Hematopoietic multipotent progenitor cell (in vitro differentiated cells): ENCODE data around the gene SPTBN4. TPM values are rescaled to one million over a fixed set of nuclear protein-coding genes. Genes with fewer than 3 reads are reported as not detected.
"Not testable (repeated sequence)": the region's sequence is repeated elsewhere in the genome, so short reads cannot be mapped to it uniquely, and the experiment has no call there.

Source experiments
- DNase-seq, 3 donors: peaks; one replicate each; pipeline ENCODE4 v3.0.0-alpha.2; 2011 to 2015; ENCODE audit warnings: low read depth in 2 of 3, low spot score in 2 of 3
- total RNA-seq: library from RNA; depleted of rRNA; stranded (reverse); fragments of >200 nt; gene quantifications from one replicate; pipeline ENCODE4 v1.2.3, GENCODE V29; 2012

The SPTBN4 gene
- total RNA-seq, 1 donor = 0.27 TPM

DNA sequence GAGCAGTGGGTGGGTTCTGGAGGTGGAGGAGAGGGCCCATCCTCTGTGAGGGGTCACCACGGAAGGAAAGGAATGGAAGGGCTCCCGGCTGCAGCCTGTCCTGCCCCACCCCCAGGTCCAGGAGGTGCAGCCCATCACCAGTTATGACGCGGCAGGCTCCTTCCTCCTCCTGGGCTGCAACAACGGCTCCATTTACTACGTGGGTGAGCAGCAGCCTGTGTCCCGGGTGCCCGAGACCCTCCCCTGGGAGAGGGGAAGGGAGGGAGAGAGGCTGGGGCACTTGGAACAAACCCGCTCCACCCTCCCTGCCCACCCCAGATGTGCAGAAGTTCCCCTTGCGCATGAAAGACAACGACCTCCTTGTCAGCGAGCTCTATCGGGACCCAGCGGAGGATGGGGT is 116.5 kb downstream of the SPTBN4 start:
- DNase-seq = no peak

DNA sequence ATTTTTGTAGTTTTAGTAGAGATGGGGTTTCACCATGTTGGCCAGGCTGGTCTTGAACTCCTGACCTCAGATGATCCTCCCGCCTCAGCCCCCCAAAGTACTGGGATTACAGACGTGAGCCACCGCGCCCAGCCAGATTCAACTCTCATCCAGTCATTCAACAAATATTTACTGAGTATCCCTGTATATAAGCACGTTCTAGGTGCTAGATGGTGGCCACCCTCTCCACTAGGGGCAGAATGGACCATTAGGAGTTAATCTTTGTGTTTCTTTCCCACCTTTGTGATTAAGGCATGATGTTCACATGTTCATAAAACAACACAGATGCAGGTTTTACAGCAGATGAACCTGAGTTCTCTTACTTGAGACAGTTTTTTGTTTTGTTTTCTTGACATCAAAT is 117.2 kb downstream of the SPTBN4 start:
- DNase-seq = no peak

DNA sequence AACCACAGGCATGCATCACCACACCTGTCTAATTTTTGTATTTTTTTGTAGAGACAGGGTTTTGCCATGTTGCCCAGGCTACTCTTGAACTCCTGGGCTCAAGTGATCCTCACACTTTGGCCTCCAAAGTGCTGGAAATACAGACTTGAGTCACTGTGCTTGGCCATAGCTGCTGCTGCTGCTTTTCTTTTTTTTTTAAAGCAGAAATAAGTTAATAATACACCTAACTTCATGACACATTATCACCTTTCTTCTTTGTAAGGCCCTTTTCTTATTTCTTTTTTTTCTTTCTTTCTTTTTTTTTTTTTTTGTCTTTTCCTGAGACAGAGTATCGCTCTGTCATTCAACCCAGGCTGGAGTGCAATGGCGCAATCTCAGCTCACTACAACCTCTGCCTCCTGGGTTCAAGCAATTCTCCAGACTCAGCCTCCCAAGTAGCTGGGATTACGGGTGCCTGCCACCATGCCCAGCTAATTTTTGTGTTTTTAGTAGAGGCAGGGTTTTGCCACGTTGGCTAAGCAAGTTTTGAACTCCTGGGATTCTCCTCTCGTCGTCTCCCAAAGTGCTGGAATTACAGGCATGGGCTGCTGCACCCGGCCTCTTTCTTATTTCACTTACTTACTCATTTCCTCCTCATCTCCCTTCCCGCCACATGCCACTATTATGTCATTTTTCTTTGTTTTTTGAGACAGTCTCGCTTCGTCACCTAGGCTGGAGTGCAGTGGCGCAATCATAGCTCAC is 118.6 kb downstream of the SPTBN4 start:
- no peak for DNase-seq

DNA sequence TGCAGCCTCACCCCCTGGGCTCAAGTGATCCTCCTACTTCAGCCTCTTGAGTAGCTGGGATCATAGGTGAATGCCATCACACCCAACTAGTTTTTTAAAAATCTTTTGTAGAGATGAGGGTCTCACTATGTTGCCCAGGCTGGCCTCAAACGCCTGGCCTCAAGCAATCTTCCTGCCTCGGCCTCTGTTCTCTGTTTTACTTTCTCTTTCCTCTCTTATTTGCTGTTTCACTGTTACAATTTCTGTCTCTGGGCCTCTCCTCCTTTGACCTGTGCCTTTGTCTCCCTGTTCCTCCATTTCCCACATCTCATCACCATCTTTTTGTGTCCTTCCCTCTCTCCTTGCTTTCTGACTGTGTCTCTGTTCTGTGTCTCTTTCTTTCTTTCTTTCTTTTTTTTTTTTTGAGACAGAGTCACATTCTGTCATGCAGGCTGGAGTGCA is 119.2 kb downstream of the SPTBN4 start:
- DNase-seq = no peak

DNA sequence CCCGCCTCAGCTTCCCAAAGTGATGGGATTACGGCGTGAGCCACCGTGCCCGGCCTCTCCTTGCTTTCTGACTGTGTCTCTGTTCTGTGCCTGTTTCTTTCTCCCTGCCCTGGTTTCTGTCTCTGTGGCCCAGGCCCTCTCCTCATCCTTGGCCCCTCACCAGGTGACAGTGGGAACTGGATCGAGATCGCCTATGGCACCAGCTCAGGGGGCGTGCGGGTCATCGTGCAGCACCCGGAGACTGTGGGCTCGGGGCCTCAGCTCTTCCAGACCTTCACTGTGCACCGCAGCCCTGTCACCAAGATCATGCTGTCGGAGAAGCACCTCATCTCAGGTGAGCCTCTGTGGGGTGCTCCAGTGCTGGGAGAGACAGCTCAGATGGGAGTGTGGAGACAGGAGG is 119.8 kb downstream of the SPTBN4 start:
- DNase-seq = no peak

DNA sequence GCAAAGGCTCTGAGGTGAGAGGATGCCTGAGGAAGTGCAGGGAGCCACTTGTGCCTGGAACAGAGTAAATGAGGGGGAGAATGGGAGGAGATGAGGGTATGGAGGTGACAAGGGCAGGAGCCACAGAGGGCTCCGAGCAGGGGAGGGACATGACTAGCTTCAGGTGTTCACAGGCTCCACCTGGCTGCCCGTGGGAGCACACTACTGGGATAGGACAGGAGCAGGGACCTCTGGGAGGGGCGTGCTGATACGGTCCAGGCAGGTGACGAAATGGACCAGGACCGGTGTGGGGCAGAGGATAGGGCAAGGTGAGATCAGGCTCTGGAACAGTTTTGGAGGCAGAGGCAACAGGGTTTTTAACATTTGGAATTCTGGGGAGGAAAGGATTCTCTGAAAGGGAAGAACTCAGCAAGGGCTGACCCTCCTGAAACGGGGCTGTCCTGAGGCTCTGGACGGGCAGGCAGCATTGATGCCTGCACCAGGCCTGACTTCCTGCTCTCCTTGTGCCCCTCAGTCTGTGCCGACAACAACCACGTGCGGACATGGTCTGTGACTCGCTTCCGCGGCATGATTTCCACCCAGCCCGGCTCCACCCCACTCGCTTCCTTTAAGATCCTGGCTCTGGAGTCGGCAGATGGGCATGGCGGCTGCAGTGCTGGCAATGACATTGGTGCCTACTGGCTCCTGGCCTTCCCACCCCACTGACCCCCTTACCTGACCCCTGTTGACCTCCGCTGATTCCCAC is 121.5 kb downstream of the SPTBN4 start:
- no peak for DNase-seq

DNA sequence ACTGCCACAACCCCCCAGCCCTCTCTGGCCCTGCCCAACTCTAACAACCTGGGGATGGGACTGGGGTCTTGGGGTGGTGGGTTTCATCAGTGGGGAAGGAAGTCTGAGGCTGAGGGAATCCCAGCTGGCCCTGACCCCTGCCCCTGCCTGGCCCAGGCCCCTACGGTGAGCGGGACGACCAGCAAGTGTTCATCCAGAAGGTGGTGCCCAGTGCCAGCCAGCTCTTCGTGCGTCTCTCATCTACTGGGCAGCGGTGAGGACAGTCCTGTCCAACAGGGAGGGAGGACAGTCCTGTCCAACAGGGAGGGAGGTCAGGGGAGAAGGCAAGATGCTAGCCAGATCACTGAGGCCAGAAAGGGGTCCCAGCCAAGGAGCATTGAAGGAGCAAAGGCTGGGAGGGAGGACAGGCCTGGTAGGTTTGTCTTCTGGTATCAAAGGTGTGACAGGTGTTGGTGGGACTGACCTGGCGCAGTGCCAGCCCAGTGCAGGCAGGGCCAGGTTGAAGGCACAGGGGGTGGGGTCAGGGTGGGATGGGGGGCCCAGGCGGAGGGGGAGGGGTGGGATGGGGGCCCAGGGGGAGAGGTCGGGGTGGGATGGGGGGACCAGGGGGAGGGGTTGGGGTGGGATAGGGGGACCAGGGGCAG is 122.2 kb downstream of the SPTBN4 start:
- DNase-seq = no peak

DNA sequence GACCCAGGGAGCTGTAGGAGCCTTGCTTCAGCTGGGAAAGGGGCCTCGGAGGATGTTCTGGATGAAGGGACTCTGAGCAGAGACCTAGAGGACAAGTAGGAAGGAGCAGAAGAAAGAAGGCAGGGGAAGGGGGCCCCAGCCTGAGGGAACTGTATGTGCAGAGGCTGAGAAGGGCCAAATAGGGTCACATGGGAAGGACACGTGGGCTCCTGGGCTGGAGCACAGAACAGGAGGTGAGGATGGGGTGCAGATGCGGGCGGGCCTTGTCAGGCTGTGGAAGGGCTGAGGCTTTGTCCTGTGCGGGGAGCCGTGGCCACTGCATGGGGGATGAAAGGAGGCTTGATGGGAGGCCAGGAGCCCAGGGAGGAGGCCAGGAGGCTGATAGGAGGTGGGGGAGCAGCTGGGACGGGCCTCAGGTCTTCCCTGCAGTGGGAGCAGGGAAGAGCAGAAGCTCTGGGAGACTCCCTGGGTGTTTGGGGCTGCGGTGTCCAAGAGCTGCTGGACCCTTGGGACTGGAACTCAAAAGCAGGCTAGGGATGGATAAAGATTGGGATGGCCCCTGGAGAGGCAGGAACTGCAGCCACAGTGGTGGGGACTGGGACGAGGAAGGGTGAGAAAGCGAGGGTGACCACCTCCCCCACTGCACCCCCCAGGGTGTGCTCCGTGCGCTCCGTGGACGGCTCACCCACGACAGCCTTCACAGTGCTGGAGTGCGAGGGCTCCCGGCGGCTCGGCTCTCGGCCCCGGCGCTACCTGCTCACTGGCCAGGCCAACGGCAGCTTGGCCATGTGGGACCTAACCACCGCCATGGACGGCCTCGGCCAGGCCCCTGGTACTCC is 123.0 kb downstream of the SPTBN4 start:
- no peak for DNase-seq

DNA sequence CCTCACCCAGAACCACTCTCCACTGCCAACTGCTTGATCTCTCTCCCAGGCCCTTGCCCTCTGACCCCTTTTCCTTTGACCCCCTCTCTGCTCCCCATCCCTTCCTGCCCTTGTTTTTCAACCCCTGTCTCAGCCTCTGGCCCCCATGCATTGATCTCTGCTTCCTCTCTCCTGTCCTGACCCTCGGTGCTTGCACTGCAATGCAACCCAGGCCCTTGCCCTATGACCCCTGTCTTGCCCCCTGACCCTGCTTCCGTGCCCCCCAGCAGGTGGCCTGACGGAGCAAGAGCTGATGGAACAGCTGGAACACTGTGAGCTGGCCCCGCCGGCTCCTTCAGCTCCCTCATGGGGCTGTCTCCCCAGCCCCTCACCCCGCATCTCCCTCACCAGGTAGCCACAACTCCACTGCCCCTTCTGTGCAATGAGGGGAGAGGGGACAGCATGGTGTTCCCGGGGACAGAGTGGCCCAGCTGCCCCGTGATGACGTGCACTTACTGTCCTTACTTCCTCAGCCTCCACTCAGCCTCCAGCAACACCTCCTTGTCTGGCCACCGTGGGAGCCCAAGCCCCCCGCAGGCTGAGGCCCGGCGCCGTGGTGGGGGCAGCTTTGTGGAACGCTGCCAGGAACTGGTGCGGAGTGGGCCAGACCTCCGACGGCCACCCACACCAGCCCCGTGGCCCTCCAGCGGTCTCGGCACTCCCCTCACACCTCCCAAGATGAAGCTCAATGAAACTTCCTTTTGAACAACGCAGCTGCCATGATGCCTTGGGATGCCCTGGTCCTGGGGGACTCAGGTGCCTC is 123.9 kb downstream of the SPTBN4 start:
- no peak for DNase-seq

DNA sequence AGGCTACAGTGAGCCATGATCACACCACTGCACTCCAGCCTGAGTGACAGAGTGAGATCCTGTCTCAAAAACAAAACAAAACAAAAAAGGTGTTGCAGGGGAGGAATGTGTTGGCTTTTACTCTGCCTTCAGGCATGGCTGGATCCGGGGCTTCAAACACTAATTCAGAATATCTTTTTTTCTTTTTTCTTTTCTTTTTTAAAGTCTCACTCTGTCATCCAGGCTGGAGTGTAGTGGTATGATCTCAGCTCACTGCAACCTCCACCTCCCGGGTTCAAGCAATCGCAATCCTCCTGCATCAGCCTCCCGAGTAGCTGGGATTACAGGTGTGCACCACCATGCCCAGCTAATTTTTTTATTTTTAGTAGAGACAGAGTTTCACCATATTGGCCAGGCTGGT is 124.9 kb downstream of the SPTBN4 start:
- DNase-seq = not testable (repeated sequence)

DNA sequence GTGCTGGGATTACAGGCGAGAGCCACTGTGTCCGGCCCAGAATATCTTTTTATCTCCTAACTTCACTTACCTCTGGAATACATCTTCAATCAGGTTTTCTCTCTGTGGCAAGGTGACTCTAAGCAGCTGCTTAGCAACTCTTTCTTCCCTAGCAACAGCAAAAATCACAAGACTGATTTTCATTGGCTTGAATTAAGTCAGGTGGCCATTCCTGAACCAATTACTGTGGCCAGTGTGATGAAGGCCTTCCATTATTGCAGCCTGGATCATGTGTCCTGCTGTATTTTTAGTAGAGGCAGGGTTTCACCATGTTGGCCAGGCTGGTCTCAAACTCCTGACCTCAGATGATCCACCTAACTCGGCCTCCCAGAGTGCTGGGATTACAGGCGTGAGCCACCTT is 125.4 kb downstream of the SPTBN4 start:
- DNase-seq = peak in 1 of 3 donors; percentile 68

DNA sequence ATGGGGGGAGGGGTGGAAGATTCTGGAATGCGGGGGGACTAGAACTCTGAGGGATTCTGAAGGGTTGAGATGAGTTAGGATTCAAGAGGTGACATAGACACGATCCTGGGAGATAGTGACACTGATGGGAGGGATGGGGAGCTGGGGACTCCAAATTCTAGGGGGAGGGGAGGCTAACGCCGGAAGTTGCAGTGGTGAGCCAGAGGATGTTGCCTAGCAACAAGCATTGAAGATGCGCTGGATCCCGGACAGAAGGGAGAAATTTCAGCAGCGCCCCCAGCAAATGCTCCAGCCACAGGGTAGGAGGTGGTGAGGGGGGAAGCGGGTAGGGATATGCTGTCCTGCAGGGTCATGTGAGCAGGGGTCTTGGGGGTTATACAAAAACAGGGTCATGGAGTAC is 127.5 kb downstream of the SPTBN4 start:
- no peak for DNase-seq

DNA sequence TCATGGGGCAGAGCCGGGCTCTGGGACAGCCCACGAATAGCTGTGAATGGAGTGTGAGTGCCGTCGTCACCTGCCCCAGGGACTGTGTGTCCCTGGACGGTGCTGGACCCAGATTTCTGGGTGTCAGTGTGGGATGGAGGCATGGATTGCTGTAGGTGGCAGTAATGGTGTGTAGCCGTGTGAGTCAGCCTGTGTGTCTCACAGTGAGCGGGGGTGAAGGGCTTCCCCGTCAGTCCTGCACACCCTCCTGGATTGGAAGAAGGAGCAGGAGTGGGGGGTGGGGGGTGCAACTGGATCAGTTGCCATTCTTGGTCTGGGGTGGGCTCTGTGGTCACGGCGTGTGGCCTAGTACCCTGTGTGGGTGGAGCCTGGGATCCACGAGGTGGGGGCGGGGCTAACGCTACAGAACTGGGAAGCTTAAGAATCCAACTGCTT is 127.9 kb downstream of the SPTBN4 start:
- no peak for DNase-seq

DNA sequence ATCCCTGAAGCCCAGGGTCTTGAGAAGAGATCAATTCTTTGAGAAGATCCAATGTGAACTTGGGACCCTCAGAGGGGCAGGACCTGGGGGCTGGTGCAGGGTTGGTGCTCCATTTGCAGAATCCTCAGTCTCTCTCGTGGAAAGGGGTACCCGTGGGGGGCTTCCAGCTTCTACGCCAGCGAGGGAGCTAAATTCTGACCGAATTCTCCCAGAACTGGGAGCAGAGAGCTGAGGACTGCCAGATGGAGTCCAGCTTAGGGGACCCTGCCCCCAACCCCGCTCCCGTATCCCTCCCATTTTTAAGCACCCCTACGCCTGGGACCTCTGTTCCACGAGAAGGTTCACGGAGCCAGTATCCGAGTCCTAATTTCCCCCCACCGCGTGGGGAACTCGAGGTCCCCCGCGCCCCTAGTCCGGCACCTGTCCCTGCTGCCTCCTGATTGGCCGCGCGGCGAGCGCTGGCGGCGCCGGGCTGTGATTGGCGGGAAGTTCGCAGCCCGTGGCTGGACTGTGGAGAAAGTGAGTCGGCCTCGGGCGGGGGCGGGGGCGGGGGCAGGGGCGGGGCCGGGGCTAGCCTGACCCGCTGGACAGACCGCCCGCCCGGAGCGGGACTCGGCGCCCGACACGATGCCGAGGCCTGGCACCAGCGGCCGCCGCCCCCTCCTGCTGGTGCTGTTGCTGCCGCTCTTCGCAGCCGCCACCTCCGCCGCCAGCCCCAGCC is 130.0 kb downstream of the SPTBN4 start:
- no peak for DNase-seq

DNA sequence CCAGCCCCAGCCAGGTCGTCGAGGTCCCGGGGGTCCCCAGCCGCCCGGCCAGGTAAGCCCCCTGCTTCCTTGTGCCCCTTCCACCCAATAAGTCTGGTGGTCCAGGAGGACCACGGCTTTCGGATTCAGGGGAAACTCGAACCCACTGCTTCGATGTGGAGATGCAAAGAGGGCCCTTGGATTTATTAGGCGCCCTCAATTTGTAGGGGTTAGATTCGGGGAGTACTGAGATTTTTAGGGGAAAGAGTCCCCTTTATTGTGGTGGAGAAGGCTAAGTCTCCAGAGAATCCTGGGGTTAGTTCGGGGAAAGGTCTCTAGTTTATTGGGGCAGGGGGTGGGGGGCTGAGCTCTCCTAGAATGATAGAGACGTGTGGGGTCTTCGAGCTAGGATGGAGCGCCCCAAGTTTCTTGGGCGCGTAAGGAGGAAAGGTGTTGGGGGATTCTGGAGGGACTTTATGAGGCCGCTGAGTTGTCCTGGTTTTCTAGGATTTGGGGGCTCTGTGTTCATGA is 130.6 kb downstream of the SPTBN4 start:
- no peak for DNase-seq

DNA sequence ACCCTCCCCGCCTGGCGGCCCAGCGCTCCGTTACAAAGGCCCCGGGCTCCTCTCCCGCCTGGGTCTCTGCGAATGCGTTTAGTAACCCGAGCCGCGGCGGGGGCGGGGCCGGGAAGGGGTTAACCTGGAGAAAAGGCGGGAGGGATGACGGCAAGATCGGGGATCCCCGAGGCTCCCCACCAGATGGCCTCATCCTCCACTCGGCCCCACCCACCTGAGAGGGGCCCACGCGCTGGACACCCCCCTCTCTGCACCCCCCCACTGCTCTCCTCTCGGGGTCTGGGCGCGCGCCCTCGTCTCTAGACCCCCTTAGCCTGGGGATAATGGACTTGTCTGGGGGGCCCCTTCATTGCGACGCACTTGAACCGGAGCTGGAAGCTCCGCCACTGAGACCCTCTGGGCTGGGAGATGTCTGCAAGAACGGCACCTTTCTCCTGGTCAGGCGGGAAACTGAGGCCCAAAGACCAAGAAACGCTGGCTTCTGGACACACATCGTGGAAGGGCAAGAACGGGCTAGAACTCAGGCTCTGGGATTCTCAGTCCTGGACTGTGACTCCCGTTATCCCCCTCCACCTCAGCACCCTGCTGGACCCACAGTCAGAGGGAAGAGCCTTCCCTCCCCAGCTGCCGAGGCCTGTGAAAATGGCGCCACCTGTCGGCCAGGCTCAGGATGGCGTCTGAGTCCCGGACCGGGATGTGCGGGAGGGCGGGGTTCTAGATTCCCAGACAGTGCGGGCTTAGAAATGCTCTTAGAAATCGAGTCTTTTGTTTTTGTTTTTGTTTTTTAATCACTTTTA is 131.5 kb downstream of the SPTBN4 start:
- peak in 2 of 3 donors; percentile 77 to 83 for DNase-seq

DNA sequence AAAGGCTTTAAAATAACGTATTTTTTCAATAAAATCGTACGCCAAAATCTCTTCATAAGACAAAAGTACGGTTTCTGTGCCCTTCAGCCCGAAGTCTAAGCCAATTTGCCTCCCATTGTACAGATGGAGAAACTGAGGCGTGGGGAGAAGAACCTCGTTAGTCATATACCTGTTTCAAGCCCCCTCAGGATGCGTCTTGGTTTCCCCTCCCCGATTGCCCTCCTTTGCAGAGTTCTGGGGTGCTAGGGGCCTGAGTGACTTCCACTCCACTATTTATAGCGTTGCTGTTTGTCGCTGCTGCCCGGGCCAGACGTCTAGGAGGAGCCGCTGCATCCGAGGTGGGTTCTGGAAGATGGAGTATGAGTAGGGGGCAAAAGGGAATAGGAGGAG is 132.1 kb downstream of the SPTBN4 start:
- no peak for DNase-seq

DNA sequence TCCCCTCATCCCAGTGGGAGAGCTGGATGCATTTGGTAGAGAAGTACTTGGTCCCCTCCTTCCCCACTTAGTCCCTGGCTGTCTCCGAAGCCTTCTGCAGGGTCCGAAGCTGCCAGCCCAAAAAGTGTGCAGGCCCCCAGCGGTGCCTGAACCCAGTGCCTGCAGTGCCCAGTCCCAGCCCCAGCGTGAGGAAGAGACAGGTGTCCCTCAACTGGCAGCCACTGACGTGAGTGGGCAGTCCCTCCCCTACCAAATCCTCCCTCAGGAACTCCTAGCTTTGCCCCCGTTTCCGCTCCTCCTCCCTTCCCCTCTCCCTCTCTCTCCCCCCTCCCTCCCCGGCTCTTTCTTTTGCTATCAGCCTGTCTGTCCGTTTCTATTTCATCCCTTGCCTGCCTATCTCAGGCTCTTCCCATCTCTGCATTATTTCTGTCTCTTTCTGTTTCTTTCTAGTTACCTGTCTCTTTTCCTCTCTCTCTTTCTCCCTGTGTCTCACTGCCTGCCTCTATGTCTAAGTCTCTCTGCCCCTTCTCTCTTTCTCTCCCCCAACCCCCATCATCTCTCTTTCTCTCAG is 132.6 kb downstream of the SPTBN4 start:
- no peak for DNase-seq
